Parathyroid adenoma (tissue), 2 donors: ENCODE measurements around the gene C7.

Experiments
- H2AFZ ChIP-seq: fragments of 300-600 bp; sonication (generic); one replicate; pipeline ENCODE4 v1.7.0; 2017; ENCODE audit warnings: antibody characterized with exemption, mild to moderate bottlenecking
- H3K27ac ChIP-seq: fragments of 300-600 bp; sonication (generic); one replicate; pipeline ENCODE4 v1.7.0; 2017
- H3K27me3 ChIP-seq: fragments of 300-600 bp; sonication (generic); one replicate; pipeline ENCODE4 v1.7.0; 2017; ENCODE audit warnings: low read length; ENCODE audit not compliant: control insufficient read depth, insufficient read depth
- H3K36me3 ChIP-seq: fragments of 300-600 bp; sonication (generic); one replicate; pipeline ENCODE4 v1.7.0; 2017; ENCODE audit warnings: low read length; ENCODE audit not compliant: control insufficient read depth, insufficient read depth
- H3K4me1 ChIP-seq: fragments of 300-600 bp; sonication (generic); one replicate; pipeline ENCODE4 v1.7.0; 2017; ENCODE audit warnings: control low read depth
- H3K4me2 ChIP-seq: fragments of 300-600 bp; sonication (generic); one replicate; pipeline ENCODE4 v1.7.0; 2017; ENCODE audit warnings: low read length
- H3K4me3 ChIP-seq: fragments of 300-600 bp; sonication (generic); one replicate; pipeline ENCODE4 v1.7.0; 2017; ENCODE audit warnings: low read depth, low read length
- H3K79me2 ChIP-seq: fragments of 300-600 bp; sonication (generic); one replicate; pipeline ENCODE4 v1.7.0; 2017; ENCODE audit warnings: control low read depth
- H3K9ac ChIP-seq: fragments of 300-600 bp; sonication (generic); one replicate; pipeline ENCODE4 v1.7.0; 2017; ENCODE audit warnings: mild to moderate bottlenecking
- H3K9me3 ChIP-seq: fragments of 300-600 bp; sonication (generic); one replicate; pipeline ENCODE4 v1.7.0; 2017; ENCODE audit warnings: low read length; ENCODE audit not compliant: control insufficient read depth
- CTCF ChIP-seq: fragments of 300-600 bp; sonication (generic); IDR thresholded peaks from one replicate; pipeline ENCODE4 v1.7.0; 2017; ENCODE audit warnings: antibody characterized with exemption, mild to moderate bottlenecking
- donor health status: primary hyperparathyroidism.

Gene C7

GRCh38 chr5:40999966-41000365, 90.7 kb downstream of the C7 start:
- Histone ChIP-seq H3K4me1 (no peaks in the 10 kb centered on the region), H3K9ac (no peak overlapping the region), H3K9me3 (no peaks in the 10 kb centered on the region), H3K27me3 (no peaks in the 10 kb centered on the region), H3K27ac (no peak overlapping the region), H3K36me3 (no peaks in the 10 kb centered on the region), H3K4me3 (no peak overlapping the region), H3K79me2 (no peaks in the 10 kb centered on the region), H2AFZ (no peak overlapping the region), H3K4me2 (no peak overlapping the region)
- TF ChIP-seq CTCF = no peak

- Histone ChIP-seq H3K9ac (no peak overlapping the region), H3K9me3 (no peaks in the 10 kb centered on the region), H2AFZ (peak overlapping the region; percentile 57), H3K36me3 (no peaks in the 10 kb centered on the region), H3K4me3 (no peak overlapping the region), H3K4me1 (peaks cover 3% of the 10 kb centered on the region), H3K79me2 (no peaks in the 10 kb centered on the region), H3K27ac (no peak overlapping the region), H3K4me2 (no peak overlapping the region), H3K27me3 (no peaks in the 10 kb centered on the region)
- no peak for TF ChIP-seq CTCF
These were observed 94.5 kb downstream of the C7 start for GRCh38 chr5:41003670-41004376.

GRCh38 chr5:41004931-41005330, 95.6 kb downstream of the C7 start:
- H3K4me1 ChIP-seq = peaks cover 3% of the 10 kb centered on the region
- H3K4me2 ChIP-seq = no peak overlapping the region
- H3K27me3 ChIP-seq = no peaks in the 10 kb centered on the region
- no peak for TF ChIP-seq CTCF
- no peaks in the 10 kb centered on the region for H3K36me3 ChIP-seq
- no peak overlapping the region for H3K9ac ChIP-seq
- no peak overlapping the region for H2AFZ ChIP-seq
- no peak overlapping the region for H3K27ac ChIP-seq
- no peak overlapping the region for H3K4me3 ChIP-seq
- no peaks in the 10 kb centered on the region for H3K9me3 ChIP-seq
- H3K79me2 ChIP-seq = no peaks in the 10 kb centered on the region

- no peaks in the 10 kb centered on the region for H3K9me3 ChIP-seq
- no peak overlapping the region for H3K27ac ChIP-seq
- H3K27me3 ChIP-seq = no peaks in the 10 kb centered on the region
- no peak overlapping the region for H2AFZ ChIP-seq
- H3K4me2 ChIP-seq = no peak overlapping the region
- H3K4me3 ChIP-seq = no peak overlapping the region
- TF ChIP-seq CTCF = no peak
- no peaks in the 10 kb centered on the region for H3K79me2 ChIP-seq
- peaks cover 20% of the 10 kb centered on the region for H3K4me1 ChIP-seq
- H3K9ac ChIP-seq = no peak overlapping the region
- H3K36me3 ChIP-seq = no peaks in the 10 kb centered on the region
These were observed 99.9 kb downstream of the C7 start for GRCh38 chr5:41009232-41009631.

- Histone ChIP-seq H3K4me2 (no peak overlapping the region), H2AFZ (no peak overlapping the region), H3K9me3 (no peaks in the 10 kb centered on the region), H3K36me3 (no peaks in the 10 kb centered on the region), H3K27me3 (no peaks in the 10 kb centered on the region), H3K4me3 (no peak overlapping the region), H3K4me1 (peaks cover 20% of the 10 kb centered on the region), H3K79me2 (no peaks in the 10 kb centered on the region), H3K27ac (no peak overlapping the region), H3K9ac (no peak overlapping the region)
- no peak for TF ChIP-seq CTCF
These were observed 101.3 kb downstream of the C7 start for GRCh38 chr5:41010572-41010971.
